Measurements from ENCODE around the gene FGF22. TPM values are rescaled to one million over a fixed set of nuclear protein-coding genes. Genes with fewer than 3 reads are reported as not detected.
"Not testable (repeated sequence)": the region's sequence is repeated elsewhere in the genome, so short reads cannot be mapped to it uniquely, and the experiment has no call there.

Gene FGF22
- total RNA-seq, 1 donor, result not detected

DNA sequence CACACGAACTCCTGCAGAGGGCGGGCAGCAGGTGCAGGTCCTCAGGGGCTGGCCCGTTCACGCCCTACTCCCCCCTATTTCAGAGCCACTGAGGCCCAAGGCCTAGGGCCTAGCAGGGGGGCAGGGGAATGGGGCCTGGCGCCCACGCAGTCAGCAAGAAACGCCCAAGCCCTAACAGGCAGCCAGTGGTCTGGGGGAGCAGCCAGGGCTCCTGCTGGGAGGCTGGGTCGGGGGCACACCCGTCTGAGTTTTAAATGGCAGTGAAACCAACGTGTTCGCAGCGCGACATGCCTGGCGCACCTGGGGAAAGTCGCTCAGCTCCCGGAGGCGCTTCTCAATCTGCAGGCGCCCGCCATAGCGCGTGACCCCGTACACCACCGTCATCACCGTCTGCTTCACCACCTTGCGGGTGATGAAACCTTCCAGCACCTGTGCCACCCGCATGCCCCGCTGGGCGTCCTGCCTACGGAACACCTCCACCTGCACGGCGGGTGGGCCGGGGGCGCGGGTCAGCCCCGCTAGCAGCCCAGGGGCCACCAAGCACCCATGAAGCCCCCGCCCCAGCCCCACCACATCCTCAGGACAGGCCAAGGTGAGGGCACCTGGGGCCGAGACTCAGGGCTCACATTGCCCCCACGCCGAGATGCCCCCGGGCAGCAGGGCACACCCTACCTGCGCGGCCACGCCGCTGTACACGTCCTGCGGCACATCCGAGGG lies 20.2 kb upstream of the FGF22 start:
- no peak for DNase-seq (ENCODE audit: insufficient read length, low spot score, missing footprints)
- TF ChIP-seq, protein P1, sequence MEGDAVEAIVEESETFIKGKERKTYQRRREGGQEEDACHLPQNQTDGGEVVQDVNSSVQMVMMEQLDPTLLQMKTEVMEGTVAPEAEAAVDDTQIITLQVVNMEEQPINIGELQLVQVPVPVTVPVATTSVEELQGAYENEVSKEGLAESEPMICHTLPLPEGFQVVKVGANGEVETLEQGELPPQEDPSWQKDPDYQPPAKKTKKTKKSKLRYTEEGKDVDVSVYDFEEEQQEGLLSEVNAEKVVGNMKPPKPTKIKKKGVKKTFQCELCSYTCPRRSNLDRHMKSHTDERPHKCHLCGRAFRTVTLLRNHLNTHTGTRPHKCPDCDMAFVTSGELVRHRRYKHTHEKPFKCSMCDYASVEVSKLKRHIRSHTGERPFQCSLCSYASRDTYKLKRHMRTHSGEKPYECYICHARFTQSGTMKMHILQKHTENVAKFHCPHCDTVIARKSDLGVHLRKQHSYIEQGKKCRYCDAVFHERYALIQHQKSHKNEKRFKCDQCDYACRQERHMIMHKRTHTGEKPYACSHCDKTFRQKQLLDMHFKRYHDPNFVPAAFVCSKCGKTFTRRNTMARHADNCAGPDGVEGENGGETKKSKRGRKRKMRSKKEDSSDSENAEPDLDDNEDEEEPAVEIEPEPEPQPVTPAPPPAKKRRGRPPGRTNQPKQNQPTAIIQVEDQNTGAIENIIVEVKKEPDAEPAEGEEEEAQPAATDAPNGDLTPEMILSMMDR (IDR thresholded peaks at IDR 0.05; ENCODE audit: extremely low read depth, low read depth, low read length), result no peak
- peaks cover 6% of the 10 kb centered on the region for H4K20me1 ChIP-seq (ENCODE audit: insufficient read depth, low read length)

DNA sequence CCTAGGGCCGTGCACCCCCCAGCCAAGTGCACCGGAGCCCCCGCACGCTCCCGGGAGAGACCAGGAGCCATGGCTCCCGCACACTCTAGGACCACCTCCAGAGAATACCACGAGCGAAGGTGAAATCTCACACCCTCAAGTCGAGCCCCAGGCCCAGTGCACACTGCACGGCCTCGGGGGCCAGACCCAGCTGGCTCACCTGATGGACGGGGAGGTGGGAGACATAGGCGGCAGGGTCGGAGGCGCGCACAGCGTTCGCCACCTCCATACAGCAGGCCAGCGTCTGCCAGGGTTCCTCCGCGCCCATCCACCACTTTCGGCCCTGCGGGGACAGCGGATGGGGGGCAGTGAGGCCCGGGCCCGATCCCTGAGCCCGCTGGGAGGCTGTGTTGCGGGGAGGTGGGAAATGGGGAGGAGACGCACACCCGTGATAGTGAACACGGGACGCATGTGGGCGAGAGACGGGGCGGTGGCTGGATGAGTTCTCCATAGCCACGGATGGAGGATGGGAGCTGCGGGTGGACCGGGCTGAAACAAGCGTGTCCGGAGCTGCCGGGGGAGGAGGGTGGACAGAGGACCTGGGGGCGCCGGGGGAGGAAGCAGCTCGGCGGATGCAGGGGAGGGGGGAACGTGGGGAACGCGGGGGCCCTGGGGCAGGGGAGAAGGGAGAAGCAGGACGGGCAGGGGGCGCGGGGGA lies 19.4 kb upstream of the FGF22 start:
- Histone ChIP-seq H3K27ac (ENCODE audit: low read depth, low read length) (no peak overlapping the region), H3K79me2 (ENCODE audit: insufficient read depth, low read length) (no peaks in the 10 kb centered on the region), H3K9me3 (ENCODE audit: low read depth, low read length) (no peaks in the 10 kb centered on the region), H4K20me1 (ENCODE audit: insufficient read depth, low read length) (peaks cover 13% of the 10 kb centered on the region), H2AFZ (ENCODE audit: low read length) (no peak overlapping the region), H3K36me3 (ENCODE audit: insufficient read depth, low read length) (peaks cover 13% of the 10 kb centered on the region), H3K4me2 (ENCODE audit: insufficient read depth, low read length) (no peak overlapping the region), H3K4me1 (ENCODE audit: insufficient read depth, low read length) (peaks cover 6% of the 10 kb centered on the region), H3K27me3 (ENCODE audit: insufficient read depth, low read length) (no peaks in the 10 kb centered on the region), H3K4me3 (ENCODE audit: insufficient read depth, low read length) (no peak overlapping the region)
- peak; percentile 82 for DNase-seq (ENCODE audit: insufficient read length, low spot score, missing footprints)
- TF ChIP-seq, protein P1 (IDR thresholded peaks at IDR 0.05; ENCODE audit: extremely low read depth, low read depth, low read length), result no peak

More for the DNA sequence above, 20.2 kb upstream of the FGF22 start:
- Histone ChIP-seq H3K27ac (ENCODE audit: low read depth, low read length) (no peak overlapping the region), H3K27me3 (ENCODE audit: insufficient read depth, low read length) (no peaks in the 10 kb centered on the region), H3K4me2 (ENCODE audit: insufficient read depth, low read length) (no peak overlapping the region), H3K36me3 (ENCODE audit: insufficient read depth, low read length) (peaks cover 8% of the 10 kb centered on the region), H3K79me2 (ENCODE audit: insufficient read depth, low read length) (no peaks in the 10 kb centered on the region), H3K9me3 (ENCODE audit: low read depth, low read length) (no peaks in the 10 kb centered on the region), H3K4me1 (ENCODE audit: insufficient read depth, low read length) (peaks cover 6% of the 10 kb centered on the region), H3K4me3 (ENCODE audit: insufficient read depth, low read length) (no peak overlapping the region), H2AFZ (ENCODE audit: low read length) (no peak overlapping the region)

DNA sequence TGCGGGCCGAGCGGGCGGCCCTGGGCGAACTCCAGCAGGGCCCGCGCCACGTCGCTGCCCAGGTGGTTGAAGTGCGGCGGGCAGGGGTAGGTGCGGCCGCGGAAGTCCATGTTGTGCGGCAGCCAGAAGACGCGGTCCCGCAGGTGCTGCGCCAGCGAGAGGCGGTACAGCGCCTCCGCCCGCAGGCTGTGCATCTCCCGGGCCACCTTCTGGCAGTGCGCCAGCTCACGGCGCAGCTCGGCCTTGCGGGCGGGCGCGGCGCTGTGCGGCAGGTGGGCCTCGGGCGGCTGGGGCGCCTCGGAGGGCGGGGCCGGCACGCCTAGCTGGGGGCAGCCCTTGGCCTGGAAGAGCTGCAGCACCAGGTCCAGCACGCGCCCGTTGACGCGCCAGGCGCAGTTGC lies 18.5 kb upstream of the FGF22 start:
- not testable (repeated sequence) for H3K4me2 ChIP-seq (ENCODE audit: insufficient read depth, low read length); H2AFZ ChIP-seq (ENCODE audit: low read length); DNase-seq (ENCODE audit: insufficient read length, low spot score, missing footprints); H3K9me3 ChIP-seq (ENCODE audit: low read depth, low read length); H3K4me1 ChIP-seq (ENCODE audit: insufficient read depth, low read length); H3K4me3 ChIP-seq (ENCODE audit: insufficient read depth, low read length); H3K27ac ChIP-seq (ENCODE audit: low read depth, low read length); H3K27me3 ChIP-seq (ENCODE audit: insufficient read depth, low read length); H3K79me2 ChIP-seq (ENCODE audit: insufficient read depth, low read length)
- H4K20me1 ChIP-seq (ENCODE audit: insufficient read depth, low read length), result peaks cover 14% of the 10 kb centered on the region
- peaks cover 14% of the 10 kb centered on the region for H3K36me3 ChIP-seq (ENCODE audit: insufficient read depth, low read length)

DNA sequence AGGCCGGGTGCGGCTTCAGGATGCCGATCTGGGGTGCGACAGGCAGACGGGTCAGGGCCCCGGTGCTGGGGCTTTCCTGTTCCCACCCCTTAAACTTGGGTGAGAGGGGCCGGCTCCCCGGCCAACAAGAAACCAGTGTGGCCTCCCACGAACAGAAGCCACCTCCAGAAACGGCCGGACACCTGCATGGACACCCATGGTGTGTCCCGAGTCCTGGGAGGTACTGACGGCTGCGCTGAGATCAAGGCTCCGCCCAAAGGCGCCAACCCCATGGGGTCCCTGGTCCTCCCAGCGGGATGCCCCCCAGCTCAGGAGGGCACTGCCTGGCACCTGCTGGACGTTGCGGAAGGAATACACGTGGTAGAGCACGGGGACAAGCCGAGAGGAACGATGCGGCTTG lies 17.9 kb upstream of the FGF22 start:
- Histone ChIP-seq H3K4me2 (ENCODE audit: insufficient read depth, low read length) (no peak overlapping the region), H3K27ac (ENCODE audit: low read depth, low read length) (no peak overlapping the region), H3K27me3 (ENCODE audit: insufficient read depth, low read length) (no peaks in the 10 kb centered on the region), H3K9me3 (ENCODE audit: low read depth, low read length) (no peaks in the 10 kb centered on the region), H3K79me2 (ENCODE audit: insufficient read depth, low read length) (no peaks in the 10 kb centered on the region), H2AFZ (ENCODE audit: low read length) (no peak overlapping the region), H3K4me1 (ENCODE audit: insufficient read depth, low read length) (peaks cover 6% of the 10 kb centered on the region), H3K4me3 (ENCODE audit: insufficient read depth, low read length) (no peak overlapping the region), H4K20me1 (ENCODE audit: insufficient read depth, low read length) (peaks cover 14% of the 10 kb centered on the region), H3K36me3 (ENCODE audit: insufficient read depth, low read length) (peaks cover 14% of the 10 kb centered on the region)
- no peak for DNase-seq (ENCODE audit: insufficient read length, low spot score, missing footprints)
- TF ChIP-seq, protein P1 (IDR thresholded peaks at IDR 0.05; ENCODE audit: extremely low read depth, low read depth, low read length), result no peak
